SK-N-SH (cell line): ENCODE measurements around the gene TEP1. TPM values are rescaled to one million over a fixed set of nuclear protein-coding genes. Genes with fewer than 3 reads are reported as not detected.

Experiments used
- CTCF ChIA-PET: fragments of 300-600, 350-600 bp; formaldehyde crosslinking; extraction: SDS; loops from one replicate; lab custom pipeline; 2021; lab: Yijun Ruan, JAX
- POLR2A ChIA-PET: fragments of 350-600 bp; sonication (Branson Sonifier 250); formaldehyde crosslinking; extraction: SDS; loops from one replicate; lab custom pipeline; 2020; ENCODE audit warnings: antibody characterized with exemption, inconsistent platforms; lab: Yijun Ruan, JAX
- DNase-seq: peaks from one replicate; pipeline ENCODE4 v3.0.0; 2012
- H2AFZ ChIP-seq: fragments of 200-600 bp; sonication (generic); 2 replicates; pipeline ENCODE4 v1.8.1; 2016; ENCODE audit warnings: antibody characterized with exemption, mild to moderate bottlenecking, low read depth
- H3F3A ChIP-seq: fragments of 200-600 bp; sonication (generic); replicated peaks from 2 replicates; pipeline ENCODE3; 2016; ENCODE audit warnings: antibody characterized with exemption, mild to moderate bottlenecking; ENCODE audit not compliant: insufficient read depth
- H3K27ac ChIP-seq, 2 experiments: fragments of 200-500 bp in 1 of 2; fragments of 200-600 bp in 1 of 2; sonication (Bioruptor generic) in 1 of 2; sonication (generic), shearing (Covaris generic) in 1 of 2; 2 replicates each; pipeline versions ENCODE4 v1.5.1 to v1.6.1; 2014 to 2016; ENCODE audit warnings: low read depth in 2 of 2, inconsistent platforms in 1 of 2, low read length in 1 of 2, mild to moderate bottlenecking in 1 of 2, mixed read lengths in 1 of 2
- H3K27me3 ChIP-seq: fragments of 200-600 bp; sonication (generic), shearing (Covaris generic); 2 replicates; pipeline ENCODE4 v1.6.1; 2016; ENCODE audit warnings: mixed run types; ENCODE audit not compliant: insufficient read depth
- H3K36me3 ChIP-seq, 2 experiments: fragments of 200-500 bp in 1 of 2; fragments of 200-600 bp in 1 of 2; sonication (Bioruptor generic) in 1 of 2; sonication (generic) in 1 of 2; replicated peaks in 1 of 2; 2 replicates each; pipeline versions ENCODE3 to v1.5.1; 2014 to 2016; ENCODE audit warnings: low read length in 1 of 2, mild to moderate bottlenecking in 1 of 2; ENCODE audit not compliant: insufficient read depth in 2 of 2, control insufficient read depth in 1 of 2
- H3K4me1 ChIP-seq, 2 experiments: fragments of 200-500 bp in 1 of 2; fragments of 200-600 bp in 1 of 2; sonication (Bioruptor generic) in 1 of 2; sonication (generic), shearing (Covaris generic) in 1 of 2; 2 replicates each; pipeline versions ENCODE4 v1.5.1 to v1.6.1; 2014 to 2016; ENCODE audit warnings: low read depth in 1 of 2, low read length in 1 of 2, mixed run types in 1 of 2; ENCODE audit not compliant: insufficient read depth in 2 of 2, control insufficient read depth in 1 of 2
- H3K4me2 ChIP-seq: fragments of 200-600 bp; sonication (generic), shearing (Covaris generic); 2 replicates; pipeline ENCODE4 v1.6.1; 2017; ENCODE audit warnings: mixed run types
- H3K4me3 ChIP-seq, 2 experiments: fragments of 200-500 bp in 1 of 2; fragments of 200-600 bp in 1 of 2; sonication (Bioruptor generic) in 1 of 2; sonication (generic), shearing (Covaris generic) in 1 of 2; 2 replicates each; pipeline versions ENCODE4 v1.5.1 to v1.8.1; 2014 to 2016; ENCODE audit warnings: low read depth in 2 of 2, inconsistent platforms in 1 of 2, low read length in 1 of 2, mild to moderate bottlenecking in 1 of 2, mixed read lengths in 1 of 2, moderate library complexity in 1 of 2
- H3K79me2 ChIP-seq: fragments of 200-600 bp; sonication (generic); 2 replicates; pipeline ENCODE4 v1.8.1; 2017; ENCODE audit warnings: mild to moderate bottlenecking; ENCODE audit not compliant: insufficient read depth
- H3K9ac ChIP-seq: fragments of 200-600 bp; sonication (generic); 2 replicates; pipeline ENCODE4 v1.6.1; 2017; ENCODE audit warnings: mixed run types
- H3K9me2 ChIP-seq: fragments of 200-600 bp; sonication (generic); 2 replicates; pipeline ENCODE4 v1.6.1; 2017; ENCODE audit warnings: mixed run types
- H3K9me3 ChIP-seq: fragments of 200-600 bp; sonication (generic); 2 replicates; pipeline ENCODE4 v1.6.1; 2017; ENCODE audit warnings: mixed run types, mild to moderate bottlenecking, moderate library complexity
- H4K20me1 ChIP-seq: fragments of 200-600 bp; sonication (generic); 2 replicates; pipeline ENCODE4 v1.6.1; 2017; ENCODE audit warnings: mild to moderate bottlenecking, mixed run types; ENCODE audit not compliant: insufficient read depth
- ELF1 ChIP-seq: IDR thresholded peaks from 2 replicates; pipeline ENCODE4 v1.4.0; 2012
- EP300 ChIP-seq, 2 experiments: IDR thresholded peaks; 2 replicates each; pipeline versions ENCODE4 v1.4.0 to v1.6.1; 2012; ENCODE audit warnings: borderline replicate concordance in 1 of 2, low read depth in 1 of 2, low read length in 1 of 2
- FOSL2 ChIP-seq: IDR thresholded peaks from 2 replicates; pipeline ENCODE4 v1.4.0; 2012; ENCODE audit warnings: low read depth, mild to moderate bottlenecking, moderate library complexity, borderline replicate concordance
- FOXJ3 ChIP-seq: sonication (generic); formaldehyde crosslinking; IDR thresholded peaks from 2 replicates; pipeline ENCODE4 v1.5.1; 2020; ENCODE audit warnings: mild to moderate bottlenecking, missing genetic modification reagents
- FOXM1 ChIP-seq: IDR thresholded peaks from 2 replicates; pipeline ENCODE4 v1.4.0; 2012; ENCODE audit warnings: low read depth, mild to moderate bottlenecking
- GATA2 ChIP-seq: sonication (generic); formaldehyde crosslinking; IDR thresholded peaks from 2 replicates; pipeline ENCODE4 v1.5.0; 2020; ENCODE audit warnings: mild to moderate bottlenecking, missing genetic modification reagents
- MXI1 ChIP-seq: IDR thresholded peaks from 2 replicates; pipeline ENCODE4 v1.6.1; 2012; ENCODE audit warnings: mild to moderate bottlenecking, low read depth, low read length, improper control_type of control experiment
- NFIC ChIP-seq: IDR thresholded peaks from 2 replicates; pipeline ENCODE4 v1.4.0; 2012; ENCODE audit warnings: borderline replicate concordance
- RAD21 ChIP-seq: IDR thresholded peaks from 2 replicates; pipeline ENCODE4 v1.6.1; 2012; ENCODE audit warnings: mild to moderate bottlenecking, low read length
- RXRA ChIP-seq: IDR thresholded peaks from 2 replicates; pipeline ENCODE4 v1.4.0; 2012; ENCODE audit warnings: low read depth, mild to moderate bottlenecking, borderline replicate concordance
- SIN3A ChIP-seq: IDR thresholded peaks from 2 replicates; pipeline ENCODE4 v1.6.1; 2012; ENCODE audit warnings: low read depth, mild to moderate bottlenecking, low read length, moderate library complexity, borderline replicate concordance
- SMC3 ChIP-seq: IDR thresholded peaks from 2 replicates; pipeline ENCODE4 v1.6.1; 2012; ENCODE audit warnings: low read depth, low read length, improper control_type of control experiment
- TEAD4 ChIP-seq: IDR thresholded peaks from 2 replicates; pipeline ENCODE4 v1.4.0; 2012; ENCODE audit warnings: mild to moderate bottlenecking, borderline replicate concordance; ENCODE audit not compliant: insufficient read depth
- WGBS: methylation state at CpG from one replicate; pipeline ENCODE4 v1.1.6; 2017; ENCODE audit warnings: low lambda C conversion rate; 5-methylcytosine and 5-hydroxymethylcytosine counted together
- polyA plus RNA-seq, 3 experiments: library from polyadenylated mRNA; depleted of rRNA; stranded (reverse); fragments of >200 nt; gene quantifications; 2 replicates each; pipeline ENCODE4 v1.2.3, GENCODE V29; 2012
- TF ChIP-seq, protein P1 (sequence below): fragments of 200-600 bp; sonication (generic); IDR thresholded peaks from 2 replicates; pipeline ENCODE4 v1.6.1; 2017; ENCODE audit warnings: antibody characterized with exemption, mild to moderate bottlenecking, moderate library complexity
- TF ChIP-seq, protein P2 (sequence below): IDR thresholded peaks from 2 replicates; pipeline ENCODE4 v1.6.1; 2012; ENCODE audit warnings: mild to moderate bottlenecking, low read depth, low read length, moderate library complexity
- TF ChIP-seq, protein P3 (sequence below): IDR thresholded peaks from 2 replicates; pipeline ENCODE4 v1.4.0; 2012; ENCODE audit warnings: low read depth, borderline replicate concordance

The TEP1 gene
- polyA plus RNA-seq, 1 of the 3 experiments (the other 2 are of a cell fraction) = 12.1 TPM

DNA sequence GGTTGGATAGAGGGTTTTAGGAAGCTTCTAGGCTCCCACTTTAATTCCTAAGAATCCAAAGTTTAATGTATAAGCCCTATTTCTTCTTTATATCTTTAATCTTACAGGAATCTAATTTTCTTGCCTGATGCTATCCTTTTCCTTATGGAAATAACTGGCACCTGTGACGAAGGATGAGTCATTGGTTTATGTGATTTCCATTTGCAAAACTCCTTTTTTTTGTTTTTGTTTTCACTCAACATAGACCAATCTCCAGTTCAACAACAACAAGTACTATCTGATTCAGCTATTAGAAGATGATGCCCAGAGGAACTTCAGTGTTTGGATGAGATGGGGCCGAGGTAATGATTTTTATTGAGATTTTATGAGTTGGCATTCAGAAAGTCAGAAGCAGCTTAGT, 63.0 kb downstream of the TEP1 start:
- no peak for TF ChIP-seq TEAD4
- no peak for TF ChIP-seq FOSL2
- TF ChIP-seq FOXM1 = no peak
- TF ChIP-seq, protein P1, sequence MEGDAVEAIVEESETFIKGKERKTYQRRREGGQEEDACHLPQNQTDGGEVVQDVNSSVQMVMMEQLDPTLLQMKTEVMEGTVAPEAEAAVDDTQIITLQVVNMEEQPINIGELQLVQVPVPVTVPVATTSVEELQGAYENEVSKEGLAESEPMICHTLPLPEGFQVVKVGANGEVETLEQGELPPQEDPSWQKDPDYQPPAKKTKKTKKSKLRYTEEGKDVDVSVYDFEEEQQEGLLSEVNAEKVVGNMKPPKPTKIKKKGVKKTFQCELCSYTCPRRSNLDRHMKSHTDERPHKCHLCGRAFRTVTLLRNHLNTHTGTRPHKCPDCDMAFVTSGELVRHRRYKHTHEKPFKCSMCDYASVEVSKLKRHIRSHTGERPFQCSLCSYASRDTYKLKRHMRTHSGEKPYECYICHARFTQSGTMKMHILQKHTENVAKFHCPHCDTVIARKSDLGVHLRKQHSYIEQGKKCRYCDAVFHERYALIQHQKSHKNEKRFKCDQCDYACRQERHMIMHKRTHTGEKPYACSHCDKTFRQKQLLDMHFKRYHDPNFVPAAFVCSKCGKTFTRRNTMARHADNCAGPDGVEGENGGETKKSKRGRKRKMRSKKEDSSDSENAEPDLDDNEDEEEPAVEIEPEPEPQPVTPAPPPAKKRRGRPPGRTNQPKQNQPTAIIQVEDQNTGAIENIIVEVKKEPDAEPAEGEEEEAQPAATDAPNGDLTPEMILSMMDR = no peak
- TF ChIP-seq ELF1 = no peak
- no peak for TF ChIP-seq RAD21
- TF ChIP-seq RXRA = no peak
- TF ChIP-seq, protein P2, sequence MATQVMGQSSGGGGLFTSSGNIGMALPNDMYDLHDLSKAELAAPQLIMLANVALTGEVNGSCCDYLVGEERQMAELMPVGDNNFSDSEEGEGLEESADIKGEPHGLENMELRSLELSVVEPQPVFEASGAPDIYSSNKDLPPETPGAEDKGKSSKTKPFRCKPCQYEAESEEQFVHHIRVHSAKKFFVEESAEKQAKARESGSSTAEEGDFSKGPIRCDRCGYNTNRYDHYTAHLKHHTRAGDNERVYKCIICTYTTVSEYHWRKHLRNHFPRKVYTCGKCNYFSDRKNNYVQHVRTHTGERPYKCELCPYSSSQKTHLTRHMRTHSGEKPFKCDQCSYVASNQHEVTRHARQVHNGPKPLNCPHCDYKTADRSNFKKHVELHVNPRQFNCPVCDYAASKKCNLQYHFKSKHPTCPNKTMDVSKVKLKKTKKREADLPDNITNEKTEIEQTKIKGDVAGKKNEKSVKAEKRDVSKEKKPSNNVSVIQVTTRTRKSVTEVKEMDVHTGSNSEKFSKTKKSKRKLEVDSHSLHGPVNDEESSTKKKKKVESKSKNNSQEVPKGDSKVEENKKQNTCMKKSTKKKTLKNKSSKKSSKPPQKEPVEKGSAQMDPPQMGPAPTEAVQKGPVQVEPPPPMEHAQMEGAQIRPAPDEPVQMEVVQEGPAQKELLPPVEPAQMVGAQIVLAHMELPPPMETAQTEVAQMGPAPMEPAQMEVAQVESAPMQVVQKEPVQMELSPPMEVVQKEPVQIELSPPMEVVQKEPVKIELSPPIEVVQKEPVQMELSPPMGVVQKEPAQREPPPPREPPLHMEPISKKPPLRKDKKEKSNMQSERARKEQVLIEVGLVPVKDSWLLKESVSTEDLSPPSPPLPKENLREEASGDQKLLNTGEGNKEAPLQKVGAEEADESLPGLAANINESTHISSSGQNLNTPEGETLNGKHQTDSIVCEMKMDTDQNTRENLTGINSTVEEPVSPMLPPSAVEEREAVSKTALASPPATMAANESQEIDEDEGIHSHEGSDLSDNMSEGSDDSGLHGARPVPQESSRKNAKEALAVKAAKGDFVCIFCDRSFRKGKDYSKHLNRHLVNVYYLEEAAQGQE = no peak
- Histone ChIP-seq H3K4me1 (no peaks in the 10 kb centered on the region), H2AFZ (no peak overlapping the region), H3K79me2 (0 out of 2 replicates have a peak, but pooled peaks cover 1% of the 10 kb centered on the region), H3K36me3 (peaks cover 33 to 77% of the 10 kb centered on the region in 2 experiments), H3K9me3 (no peaks in the 10 kb centered on the region), H3K27ac (no peak overlapping the region), H3K4me3 (no peak overlapping the region), H3K9ac (no peak overlapping the region), H3K9me2 (no peaks in the 10 kb centered on the region), H3K27me3 (no peaks in the 10 kb centered on the region), H3F3A (peaks cover 15% of the 10 kb centered on the region), H3K4me2 (no peak overlapping the region), H4K20me1 (no peaks in the 10 kb centered on the region)
- ChIA-PET POLR2A (no interaction called here), CTCF (interaction anchor here (0.9 to 1.5 kb wide), 5 partner anchors 9 to 260 kb away, joined by 3 to 5 read pairs (median 3); no protein-coding TSS in a partner anchor)
- DNase-seq = no peak
- 94% methylated on average over 2 of the region's 2 CpGs for WGBS

DNA sequence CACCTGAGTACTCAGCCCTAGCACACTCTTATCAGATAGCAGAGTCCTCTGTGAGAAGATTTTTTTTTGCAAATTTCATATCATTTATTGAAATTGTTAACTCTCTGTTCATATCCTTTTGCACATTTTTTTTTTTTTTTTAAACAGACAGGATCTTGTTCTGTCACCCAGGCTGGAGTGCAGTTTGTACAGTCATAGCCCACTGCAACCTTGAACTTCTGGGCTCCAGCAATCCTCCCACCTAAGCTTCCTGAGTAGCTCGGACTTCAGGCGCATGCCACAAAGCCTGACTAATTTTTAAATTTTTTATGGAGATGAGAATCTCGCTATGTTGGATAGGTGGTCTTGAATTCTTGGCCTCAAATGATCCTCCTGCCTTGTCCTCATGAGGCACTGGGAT, 65.6 kb downstream of the TEP1 start:
- peaks cover 19 to 53% of the 10 kb centered on the region in 2 experiments for H3K36me3 ChIP-seq
- no peak for DNase-seq
- H2AFZ ChIP-seq = no peak overlapping the region
- no peak overlapping the region for H3K27ac ChIP-seq
- H3K4me3 ChIP-seq = no peak overlapping the region
- ChIA-PET POLR2A (no interaction called here), CTCF (no interaction called here)
- no peaks in the 10 kb centered on the region for H4K20me1 ChIP-seq
- peaks cover 20% of the 10 kb centered on the region for H3K79me2 ChIP-seq
- no peak overlapping the region for H3K9ac ChIP-seq
- WGBS = 100% methylated on average over 3 of the region's 3 CpGs
- TF ChIP-seq SIN3A (no peak), NFIC (no peak), EP300 (IDR thresholded peaks at IDR 0.05; ENCODE audit: borderline replicate concordance in 1 of 2, low read depth in 1 of 2, low read length in 1 of 2) (no peak), SMC3 (no peak), RAD21 (no peak), GATA2 (CRISPR knock-in tag) (no peak), MXI1 (no peak), FOXJ3 (CRISPR knock-in tag) (no peak)
- TF ChIP-seq, protein P2 = no peak
- TF ChIP-seq, protein P3, sequence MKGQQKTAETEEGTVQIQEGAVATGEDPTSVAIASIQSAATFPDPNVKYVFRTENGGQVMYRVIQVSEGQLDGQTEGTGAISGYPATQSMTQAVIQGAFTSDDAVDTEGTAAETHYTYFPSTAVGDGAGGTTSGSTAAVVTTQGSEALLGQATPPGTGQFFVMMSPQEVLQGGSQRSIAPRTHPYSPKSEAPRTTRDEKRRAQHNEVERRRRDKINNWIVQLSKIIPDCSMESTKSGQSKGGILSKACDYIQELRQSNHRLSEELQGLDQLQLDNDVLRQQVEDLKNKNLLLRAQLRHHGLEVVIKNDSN = no peak
- TF ChIP-seq, all 33 proteins: peak for 0
- no peak overlapping the region for H3K4me2 ChIP-seq
- H3K27me3 ChIP-seq = no peaks in the 10 kb centered on the region
- no peaks in the 10 kb centered on the region for H3K4me1 ChIP-seq
- H3K9me2 ChIP-seq = no peaks in the 10 kb centered on the region
- peaks cover 18% of the 10 kb centered on the region for H3F3A ChIP-seq
- no peaks in the 10 kb centered on the region for H3K9me3 ChIP-seq
